IMR-90 (cell line): ENCODE data around the gene TGM5. TPM values are rescaled to one million over a fixed set of nuclear protein-coding genes. Genes with fewer than 3 reads are reported as not detected.

Experiments
- ATAC-seq: fragments of 200-7000 bp; cut with Tn5 transposase; 2 replicates; pipeline ENCODE4 v1.9.1; 2020; ENCODE audit warnings: low read depth, mild to moderate bottlenecking, moderate library complexity
- BruUV-seq: library from RNA; stranded (reverse); fragments of 400-500 nt; replicated peaks from 2 replicates; lab custom pipeline; 2021; lab: Mats Ljungman, UMichigan
- CTCF ChIA-PET: fragments of 300-600 bp; formaldehyde crosslinking; extraction: SDS; loops from one replicate; lab custom pipeline; 2021; ENCODE audit warnings: antibody characterized with exemption; lab: Yijun Ruan, JAX
- POLR2A ChIA-PET: fragments of 300-600 bp; sonication (Branson Sonifier 250); formaldehyde crosslinking; loops from one replicate; lab custom pipeline; 2022; ENCODE audit warnings: antibody characterized with exemption; ENCODE audit not compliant: unreplicated experiment; lab: Charles Lee
- DNase-seq: peaks from one replicate; pipeline ENCODE4 v3.0.0; 2013
- H2AFZ ChIP-seq: replicated peaks from 2 replicates; pipeline ENCODE3; 2013; ENCODE audit warnings: low read length, mild to moderate bottlenecking; ENCODE audit not compliant: poor library complexity
- H2AK5ac ChIP-seq: 2 replicates; pipeline ENCODE4 v1.6.1; 2013; ENCODE audit warnings: low read depth, low read length, inconsistent platforms
- H2AK9ac ChIP-seq: replicated peaks from 2 replicates; pipeline ENCODE3; 2013; ENCODE audit warnings: mild to moderate bottlenecking, low read depth, low read length, moderate library complexity; ENCODE audit not compliant: poor library complexity
- H2BK120ac ChIP-seq: 2 replicates; pipeline ENCODE4 v1.6.1; 2013; ENCODE audit warnings: low read depth, low read length, inconsistent platforms
- H2BK15ac ChIP-seq: 3 replicates; pipeline ENCODE4 v1.6.1; 2013; ENCODE audit warnings: low read depth, low read length, inconsistent platforms
- H2BK20ac ChIP-seq: 2 replicates; pipeline ENCODE4 v1.6.1; 2013; ENCODE audit warnings: low read depth, mild to moderate bottlenecking, inconsistent platforms, low read length, moderate library complexity
- H2BK5ac ChIP-seq: 2 replicates; pipeline ENCODE4 v1.6.1; 2013; ENCODE audit warnings: mild to moderate bottlenecking, low read depth, low read length, inconsistent platforms; ENCODE audit not compliant: poor library complexity, severe bottlenecking
- H3K14ac ChIP-seq: replicated peaks from 2 replicates; pipeline ENCODE4 v1.6.1; 2013; ENCODE audit warnings: low read depth, low read length, inconsistent platforms
- H3K18ac ChIP-seq: 2 replicates; pipeline ENCODE4 v1.6.1; 2013; ENCODE audit warnings: low read depth, low read length, control low read depth
- H3K23ac ChIP-seq: 2 replicates; pipeline ENCODE4 v1.6.1; 2013; ENCODE audit warnings: low read depth, low read length, inconsistent platforms
- H3K27ac ChIP-seq: 2 replicates; pipeline ENCODE4 v1.5.1; 2013; ENCODE audit warnings: mild to moderate bottlenecking, control low read depth, low read length; ENCODE audit not compliant: insufficient read depth
- H3K27me3 ChIP-seq: 2 replicates; pipeline ENCODE4 v1.6.1; 2013; ENCODE audit warnings: low read length; ENCODE audit not compliant: control insufficient read depth, insufficient read depth
- H3K36me3 ChIP-seq: 2 replicates; pipeline ENCODE4 v1.6.1; 2013; ENCODE audit warnings: low read length, mixed read lengths; ENCODE audit not compliant: control insufficient read depth, insufficient read depth
- H3K4ac ChIP-seq: 2 replicates; pipeline ENCODE4 v1.6.1; 2013; ENCODE audit warnings: low read depth, low read length, inconsistent platforms
- H3K4me1 ChIP-seq: 2 replicates; pipeline ENCODE4 v1.6.1; 2013; ENCODE audit warnings: low read length, mixed read lengths; ENCODE audit not compliant: control insufficient read depth, insufficient read depth
- H3K4me2 ChIP-seq: 2 replicates; pipeline ENCODE4 v1.6.1; 2013; ENCODE audit warnings: low read depth, mild to moderate bottlenecking, control low read depth, low read length, moderate library complexity
- H3K4me3 ChIP-seq: 2 replicates; pipeline ENCODE4 v1.5.1; 2013; ENCODE audit warnings: low read depth, mild to moderate bottlenecking, control low read depth, low read length, moderate library complexity; ENCODE audit not compliant: insufficient read depth
- H3K56ac ChIP-seq: 2 replicates; pipeline ENCODE4 v1.6.1; 2013; ENCODE audit warnings: low read length, inconsistent platforms; ENCODE audit not compliant: insufficient read depth; ENCODE audit errors: extremely low read depth
- H3K79me1 ChIP-seq, 2 experiments: 2 replicates each; pipeline ENCODE4 v1.6.1; 2013; ENCODE audit warnings: low read length in 2 of 2, inconsistent platforms in 1 of 2, low read depth in 1 of 2
- H3K9ac ChIP-seq: 2 replicates; pipeline ENCODE4 v1.6.1; 2013; ENCODE audit warnings: low read depth, low read length, control low read depth
- H3K9me1 ChIP-seq: 2 replicates; pipeline ENCODE4 v1.6.1; 2013; ENCODE audit warnings: low read length, inconsistent platforms; ENCODE audit not compliant: insufficient read depth
- H3K9me3 ChIP-seq: 2 replicates; pipeline ENCODE4 v1.6.1; 2013; ENCODE audit warnings: low read length; ENCODE audit not compliant: control insufficient read depth, insufficient read depth
- H4K20me1 ChIP-seq: 2 replicates; pipeline ENCODE4 v1.6.1; 2013; ENCODE audit warnings: low read length, inconsistent platforms; ENCODE audit not compliant: insufficient read depth
- H4K5ac ChIP-seq: 2 replicates; pipeline ENCODE4 v1.6.1; 2013; ENCODE audit warnings: mild to moderate bottlenecking, low read depth, low read length, control low read depth
- H4K8ac ChIP-seq, 2 experiments: 2 replicates each; pipeline ENCODE4 v1.6.1; 2013; ENCODE audit warnings: low read depth in 2 of 2, low read length in 2 of 2, control low read depth in 1 of 2, inconsistent platforms in 1 of 2
- H4K91ac ChIP-seq: 2 replicates; pipeline ENCODE4 v1.6.1; 2013; ENCODE audit warnings: low read depth, low read length, inconsistent platforms; ENCODE audit not compliant: insufficient read depth
- BHLHE40 ChIP-seq: fragments of 150-350 bp; IDR thresholded peaks from 2 replicates; pipeline ENCODE4 v1.6.1; 2016; ENCODE audit warnings: mild to moderate bottlenecking, low read depth, low read length
- CEBPB ChIP-seq: IDR thresholded peaks from 2 replicates; pipeline ENCODE4 v1.6.1; 2012; ENCODE audit warnings: low read depth, low read length, improper control_type of control experiment
- CHD1 ChIP-seq: IDR thresholded peaks from 2 replicates; pipeline ENCODE4 v1.6.1; 2012; ENCODE audit warnings: low read depth, low read length, improper control_type of control experiment
- FOS ChIP-seq: fragments of 150-350 bp; IDR thresholded peaks from 2 replicates; pipeline ENCODE4 v1.6.1; 2016; ENCODE audit warnings: low read depth, low read length
- MAFK ChIP-seq: IDR thresholded peaks from 2 replicates; pipeline ENCODE4 v1.6.1; 2012; ENCODE audit warnings: low read depth, low read length, improper control_type of control experiment
- MAZ ChIP-seq: IDR thresholded peaks from 2 replicates; pipeline ENCODE4 v1.6.1; 2012; ENCODE audit warnings: low read depth, mild to moderate bottlenecking, low read length, improper control_type of control experiment, moderate library complexity, borderline replicate concordance
- MXI1 ChIP-seq: IDR thresholded peaks from 2 replicates; pipeline ENCODE4 v1.6.1; 2012; ENCODE audit warnings: low read depth, mild to moderate bottlenecking, low read length, moderate library complexity, borderline replicate concordance
- NFE2L2 ChIP-seq: fragments of 150-350 bp; IDR thresholded peaks from 2 replicates; pipeline ENCODE4 v1.6.1; 2016; ENCODE audit warnings: low read depth, mild to moderate bottlenecking, low read length
- POLR2A ChIP-seq: IDR thresholded peaks from 2 replicates; pipeline ENCODE4 v1.6.1; 2012; ENCODE audit warnings: mild to moderate bottlenecking, low read depth, low read length
- RAD21 ChIP-seq: IDR thresholded peaks from 2 replicates; pipeline ENCODE4 v1.6.1; 2012; ENCODE audit warnings: low read length, improper control_type of control experiment
- RCOR1 ChIP-seq: IDR thresholded peaks from 2 replicates; pipeline ENCODE4 v1.6.1; 2012; ENCODE audit warnings: mild to moderate bottlenecking, low read length, improper control_type of control experiment; ENCODE audit not compliant: insufficient replicate concordance
- RFX5 ChIP-seq: IDR thresholded peaks from 2 replicates; pipeline ENCODE4 v1.8.0; 2012; ENCODE audit warnings: low read depth, mild to moderate bottlenecking, low read length, moderate library complexity
- SMC3 ChIP-seq: fragments of 150-350 bp; IDR thresholded peaks from 2 replicates; pipeline ENCODE4 v1.6.1; 2016; ENCODE audit warnings: low read depth, mild to moderate bottlenecking, antibody characterized with exemption, low read length, moderate library complexity
- USF2 ChIP-seq: fragments of 150-350 bp; IDR thresholded peaks from 2 replicates; pipeline ENCODE4 v1.6.1; 2017; ENCODE audit warnings: mild to moderate bottlenecking, antibody characterized with exemption, low read length, low read depth
- WGBS, 2 experiments: methylation state at CpG; one replicate each; pipeline versions ENCODE4 v1.1.5 to v1.1.7; 2013; ENCODE audit warnings: missing lambda C conversion rate in 2 of 2; ENCODE audit not compliant: insufficient read length in 1 of 2; ENCODE audit errors: extremely low coverage in 2 of 2; 5-methylcytosine and 5-hydroxymethylcytosine counted together
- dilution Hi-C: fragments of 300-500 bp; cut with HindIII; formaldehyde crosslinking; loops from one replicate; pipeline ENCODE4 v1.14.3; 2018; ENCODE audit warnings: low sequenced_read_pairs; ENCODE audit not compliant: unreplicated experiment
- in situ Hi-C: fragments of 300-500 bp; cut with MboI; formaldehyde crosslinking; loops from 3 replicates; pipeline ENCODE4 v1.14.3; 2019; ENCODE audit warnings: low sequenced_read_pairs, inconsistent platforms, mixed read lengths
- intact Hi-C: fragments of 100-400 bp; cut with micrococcal nuclease; formaldehyde crosslinking; loops from 2 replicates; pipeline ENCODE4 v1.10.0; 2022
- polyA plus RNA-seq, 3 experiments: library from polyadenylated mRNA; depleted of rRNA; stranded (reverse); fragments of >200 nt; gene quantifications; 2 replicates each; pipeline ENCODE4 v1.2.3, GENCODE V29; 2012; ENCODE audit warnings: low replicate concordance in 1 of 3
- total RNA-seq: library from RNA; depleted of rRNA; stranded (reverse); fragments of >200 nt; gene quantifications from 2 replicates; pipeline ENCODE4 v1.2.3, GENCODE V29; 2012
- TF ChIP-seq, protein P1 (sequence below): conservative IDR thresholded peaks from 2 replicates; pipeline ENCODE4 v1.5.1; 2012; ENCODE audit warnings: mild to moderate bottlenecking, low read depth, low read length, improper control_type of control experiment
- TF ChIP-seq, protein P2 (sequence below): fragments of 150-350 bp; IDR thresholded peaks from 2 replicates; pipeline ENCODE4 v1.6.1; 2016; ENCODE audit warnings: low read depth, mild to moderate bottlenecking, low read length, moderate library complexity, borderline replicate concordance

TGM5 gene
- total and polyA plus RNA-seq, 2 of the 4 experiments (the other 2 are of a cell fraction) = not detected

- no TSS peak for BruUV-seq
- intact Hi-C loops (no loop called here), in situ Hi-C loops (no loop called here), dilution Hi-C loops (no loop called here)
- no peak for DNase-seq
- Histone ChIP-seq H3K4ac (no peak overlapping the region), H3K23ac (no peak overlapping the region), H3K18ac (no peak overlapping the region), H3K79me1 (no peaks in the 10 kb centered on the region), H3K9me1 (no peaks in the 10 kb centered on the region; the same call in 1 of the 2 replicates), H2AK5ac (no peak overlapping the region), H3K14ac (no peak overlapping the region), H2BK20ac (no peak overlapping the region), H2AFZ (no peak overlapping the region), H3K4me3 (no peak overlapping the region), H4K20me1 (no peaks in the 10 kb centered on the region), H4K5ac (no peak overlapping the region), H3K4me2 (no peak overlapping the region), H2AK9ac (no peak overlapping the region), H3K9me3 (no peaks in the 10 kb centered on the region), H4K8ac (no peak overlapping the region), H3K4me1 (no peaks in the 10 kb centered on the region), H3K27ac (no peak overlapping the region), H3K27me3 (peaks cover 66% of the 10 kb centered on the region), H3K9ac (no peak overlapping the region), H2BK5ac (no peak overlapping the region), H3K56ac (no peak overlapping the region), H2BK120ac (no peak overlapping the region), H2BK15ac (no peak overlapping the region), H4K91ac (no peak overlapping the region), H3K36me3 (no peaks in the 10 kb centered on the region)
- TF ChIP-seq USF2 (no peak), BHLHE40 (no peak), RFX5 (no peak), POLR2A (no peak), CHD1 (no peak), RCOR1 (no peak), NFE2L2 (no peak), RAD21 (no peak), CEBPB (no peak), MAFK (no peak), FOS (no peak), SMC3 (no peak), MAZ (no peak), MXI1 (no peak)
- TF ChIP-seq, protein P1, sequence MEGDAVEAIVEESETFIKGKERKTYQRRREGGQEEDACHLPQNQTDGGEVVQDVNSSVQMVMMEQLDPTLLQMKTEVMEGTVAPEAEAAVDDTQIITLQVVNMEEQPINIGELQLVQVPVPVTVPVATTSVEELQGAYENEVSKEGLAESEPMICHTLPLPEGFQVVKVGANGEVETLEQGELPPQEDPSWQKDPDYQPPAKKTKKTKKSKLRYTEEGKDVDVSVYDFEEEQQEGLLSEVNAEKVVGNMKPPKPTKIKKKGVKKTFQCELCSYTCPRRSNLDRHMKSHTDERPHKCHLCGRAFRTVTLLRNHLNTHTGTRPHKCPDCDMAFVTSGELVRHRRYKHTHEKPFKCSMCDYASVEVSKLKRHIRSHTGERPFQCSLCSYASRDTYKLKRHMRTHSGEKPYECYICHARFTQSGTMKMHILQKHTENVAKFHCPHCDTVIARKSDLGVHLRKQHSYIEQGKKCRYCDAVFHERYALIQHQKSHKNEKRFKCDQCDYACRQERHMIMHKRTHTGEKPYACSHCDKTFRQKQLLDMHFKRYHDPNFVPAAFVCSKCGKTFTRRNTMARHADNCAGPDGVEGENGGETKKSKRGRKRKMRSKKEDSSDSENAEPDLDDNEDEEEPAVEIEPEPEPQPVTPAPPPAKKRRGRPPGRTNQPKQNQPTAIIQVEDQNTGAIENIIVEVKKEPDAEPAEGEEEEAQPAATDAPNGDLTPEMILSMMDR = no peak
- TF ChIP-seq, protein P2, sequence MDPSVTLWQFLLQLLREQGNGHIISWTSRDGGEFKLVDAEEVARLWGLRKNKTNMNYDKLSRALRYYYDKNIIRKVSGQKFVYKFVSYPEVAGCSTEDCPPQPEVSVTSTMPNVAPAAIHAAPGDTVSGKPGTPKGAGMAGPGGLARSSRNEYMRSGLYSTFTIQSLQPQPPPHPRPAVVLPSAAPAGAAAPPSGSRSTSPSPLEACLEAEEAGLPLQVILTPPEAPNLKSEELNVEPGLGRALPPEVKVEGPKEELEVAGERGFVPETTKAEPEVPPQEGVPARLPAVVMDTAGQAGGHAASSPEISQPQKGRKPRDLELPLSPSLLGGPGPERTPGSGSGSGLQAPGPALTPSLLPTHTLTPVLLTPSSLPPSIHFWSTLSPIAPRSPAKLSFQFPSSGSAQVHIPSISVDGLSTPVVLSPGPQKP = no peak
- ChIA-PET CTCF (interaction anchor here (0.7 kb wide), 1 partner anchor 50 kb away, joined by 3 read pairs; no protein-coding TSS in a partner anchor), POLR2A (interaction anchor here (0.6 kb wide), 1 partner anchor 227 kb away, joined by 12 read pairs; no protein-coding TSS in a partner anchor)
- ATAC-seq = no peak
- WGBS, 2 experiments = 49% methylated on average over 5 of the region's 6 CpGs; no CpG with 5 or more reads in 1 of the 2 experiments
Measured at GRCh38 chr15:43235536-43235935, 31.2 kb downstream of the TGM5 start.
